ENCODE results near the gene FGD6.
A peak's percentile ranks its signal among the peaks of the same experiment; 100 is the strongest.
"Not testable (repeated sequence)": the region's sequence is repeated elsewhere in the genome, so short reads cannot be mapped to it uniquely, and the experiment has no call there.

Gene FGD6

GRCh38 chr12:95095866-95096265 lies 121.4 kb downstream of the FGD6 start:
- not testable (repeated sequence) for DNase-seq (ENCODE audit: low read depth in 1 of 2, low spot score in 1 of 2)

GRCh38 chr12:95089462-95089861 lies 127.8 kb downstream of the FGD6 start:
- no peak for DNase-seq (ENCODE audit: low read depth in 1 of 2, low spot score in 1 of 2)

GRCh38 chr12:95088379-95088778 lies 128.9 kb downstream of the FGD6 start:
- no peak for DNase-seq (ENCODE audit: low read depth in 1 of 2, low spot score in 1 of 2)

GRCh38 chr12:95085612-95086011 lies 131.7 kb downstream of the FGD6 start:
- no peak for DNase-seq (ENCODE audit: low read depth in 1 of 2, low spot score in 1 of 2)

GRCh38 chr12:95083938-95084337 lies 133.3 kb downstream of the FGD6 start:
- DNase-seq (ENCODE audit: low read depth in 1 of 2, low spot score in 1 of 2): no peak

- DNase-seq (ENCODE audit: low read depth in 1 of 2, low spot score in 1 of 2): no peak
Measured at GRCh38 chr12:95083471-95083870, 133.8 kb downstream of the FGD6 start.

- no peak for DNase-seq (ENCODE audit: low read depth in 1 of 2, low spot score in 1 of 2)
Measured at GRCh38 chr12:95077341-95077740, 139.9 kb downstream of the FGD6 start.

- DNase-seq (ENCODE audit: low read depth in 1 of 2, low spot score in 1 of 2): no peak
Measured at GRCh38 chr12:95074766-95075165, 142.5 kb downstream of the FGD6 start.

GRCh38 chr12:95073698-95074520 lies 143.4 kb downstream of the FGD6 start:
- DNase-seq (ENCODE audit: low read depth in 1 of 2, low spot score in 1 of 2): no peak

- peak; percentile 81 to 82 for DNase-seq (ENCODE audit: low read depth in 1 of 2, low spot score in 1 of 2)
Measured at GRCh38 chr12:95072900-95073697, 144.2 kb downstream of the FGD6 start, which contains the start of gene NR2C1. NR2C1 (minus strand) TSS chr12:95073618; CDS start chr12:95067384, 6,234 bp downstream.

GRCh38 chr12:95070378-95070777 lies 146.9 kb downstream of the FGD6 start:
- no peak for DNase-seq (ENCODE audit: low read depth in 1 of 2, low spot score in 1 of 2)

GRCh38 chr12:95066091-95066855 lies 151.0 kb downstream of the FGD6 start:
- no peak for DNase-seq (ENCODE audit: low read depth in 1 of 2, low spot score in 1 of 2)

GRCh38 chr12:95060951-95061350 lies 156.3 kb downstream of the FGD6 start:
- no peak for DNase-seq (ENCODE audit: low read depth in 1 of 2, low spot score in 1 of 2)

GRCh38 chr12:95059984-95060383 lies 157.3 kb downstream of the FGD6 start:
- no peak for DNase-seq (ENCODE audit: low read depth in 1 of 2, low spot score in 1 of 2)

- no peak for DNase-seq (ENCODE audit: low read depth in 1 of 2, low spot score in 1 of 2)
Measured at GRCh38 chr12:95057424-95057823, 159.8 kb downstream of the FGD6 start.

- DNase-seq (ENCODE audit: low read depth in 1 of 2, low spot score in 1 of 2): no peak
Measured at GRCh38 chr12:95055057-95055456, 162.2 kb downstream of the FGD6 start.

- DNase-seq (ENCODE audit: low read depth in 1 of 2, low spot score in 1 of 2): no peak
Measured at GRCh38 chr12:95054206-95054605, 163.1 kb downstream of the FGD6 start.

- DNase-seq (ENCODE audit: low read depth in 1 of 2, low spot score in 1 of 2): no peak
Measured at GRCh38 chr12:95051241-95051640, 166.0 kb downstream of the FGD6 start.

- DNase-seq (ENCODE audit: low read depth in 1 of 2, low spot score in 1 of 2): no peak
Measured at GRCh38 chr12:95037906-95038305, 179.4 kb downstream of the FGD6 start.

- DNase-seq (ENCODE audit: low read depth in 1 of 2, low spot score in 1 of 2): no peak
Measured at GRCh38 chr12:95034750-95035149, 182.5 kb downstream of the FGD6 start.

Measured in stimulated activated CD4-positive, alpha-beta T cell treated with anti-CD3 and anti-CD28 coated beads, Interleukin-15, amount 100 ng/mL, for 1 hour (primary cell).